NCI-H526 (cell line): ENCODE data around the gene VPS26C.
"Not testable (repeated sequence)": the region's sequence is repeated elsewhere in the genome, so short reads cannot be mapped to it uniquely, and the experiment has no call there.

ENCODE experiments used
- DNase-seq, 2 experiments: peaks; one replicate each; lab custom pipeline; 2025; lab: John Stamatoyannopoulos, UW

The VPS26C gene

DNA sequence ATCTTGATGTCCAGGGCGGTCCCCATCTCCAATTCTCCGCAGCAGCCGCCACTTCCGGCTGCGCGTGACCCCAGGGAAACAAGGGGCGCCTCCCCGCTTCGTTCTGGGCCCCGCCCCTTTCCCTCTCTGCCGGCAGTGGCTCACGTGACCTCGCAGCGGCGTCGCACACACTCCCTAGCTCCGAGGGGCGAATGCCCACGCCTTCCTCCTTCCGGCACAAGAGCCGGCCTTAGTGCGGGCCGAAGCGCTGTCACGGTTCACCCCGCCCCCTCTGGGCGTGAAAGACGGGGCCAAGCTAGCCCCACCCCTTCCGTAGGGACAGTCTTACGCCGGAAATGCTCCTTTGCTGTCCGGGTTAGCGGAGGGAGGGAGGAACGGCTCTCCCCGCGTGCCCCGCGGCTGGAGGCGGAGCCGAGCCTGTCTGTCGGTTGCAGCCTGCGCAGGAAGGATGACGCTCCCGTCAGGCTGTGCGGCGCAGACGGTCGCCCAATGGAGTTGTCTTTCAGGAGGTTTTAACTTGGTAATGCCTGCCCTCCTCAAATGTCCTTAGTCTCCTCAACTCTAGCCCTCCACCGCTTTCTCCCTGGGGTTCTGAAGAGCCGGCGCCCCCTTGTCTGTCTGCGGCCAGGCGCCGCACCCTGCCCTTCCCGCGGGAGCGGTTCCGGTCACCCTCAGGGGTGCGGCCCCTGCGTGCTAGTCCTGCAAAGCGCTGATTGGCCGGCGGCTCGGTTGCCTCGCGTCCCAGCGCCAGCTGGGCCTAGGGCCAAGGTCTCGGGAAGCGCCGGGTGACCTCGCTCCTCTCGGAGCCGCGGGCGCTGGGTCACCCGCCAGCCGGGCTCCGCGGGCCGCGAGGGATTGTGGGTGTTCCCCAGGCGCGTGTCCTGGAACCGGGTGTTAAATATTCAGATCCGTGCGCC lies at the start of gene VPS26C:
TSS of gene VPS26C (minus strand) at position 66 of the 917 bp plus-strand sequence. CDS start at position 26, 40 bp downstream.
- peak; percentile 98 to 99 for DNase-seq

DNA sequence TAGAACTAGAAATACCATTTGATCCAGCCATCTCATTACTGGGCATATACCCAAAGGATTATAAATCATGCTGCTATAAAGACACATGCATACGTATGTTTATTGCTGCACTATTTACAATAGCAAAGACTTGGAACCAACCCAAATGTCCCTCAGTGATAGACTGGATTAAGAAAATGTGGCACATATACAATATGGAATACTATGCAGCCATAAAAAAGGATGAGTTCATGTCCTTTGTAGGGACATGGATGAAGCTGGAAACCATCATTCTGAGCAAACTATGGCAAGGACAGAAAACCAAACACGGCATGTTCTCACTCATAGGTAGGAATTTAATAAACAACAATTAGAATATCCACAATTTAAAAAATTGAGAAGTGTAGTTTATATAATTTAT lies 48.9 kb upstream of the VPS26C start:
- DNase-seq, result not testable (repeated sequence)

DNA sequence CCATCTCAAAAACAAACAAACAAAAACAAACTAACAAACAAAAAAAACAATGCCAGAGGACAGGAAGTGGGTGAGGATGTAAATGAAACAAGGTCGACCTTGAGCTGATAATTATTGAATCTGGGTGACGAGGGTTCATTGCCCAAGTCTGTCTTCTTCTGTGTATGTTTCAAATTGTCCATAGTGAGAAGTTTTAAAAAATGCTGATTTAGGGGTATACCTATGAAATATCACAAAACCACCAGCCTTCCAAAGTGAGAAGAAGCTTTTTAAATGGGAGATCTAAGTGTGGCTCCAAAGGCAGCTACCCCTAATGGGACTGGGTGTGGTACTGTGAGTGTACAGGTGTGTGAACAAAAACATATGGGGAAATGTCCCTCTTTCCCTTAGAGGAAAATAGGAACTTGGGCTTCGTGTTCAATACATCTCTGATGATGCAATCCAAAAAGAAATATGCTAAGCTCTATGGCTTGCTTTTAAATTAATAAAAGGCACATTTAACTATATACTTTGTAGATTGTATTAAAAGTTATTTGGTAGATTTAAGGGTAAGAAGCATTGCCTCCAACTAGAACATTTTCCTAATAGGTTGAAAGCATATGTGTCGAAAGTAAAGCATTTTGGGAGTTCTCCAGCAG lies 33.1 kb upstream of the VPS26C start:
- DNase-seq, result no peak

DNA sequence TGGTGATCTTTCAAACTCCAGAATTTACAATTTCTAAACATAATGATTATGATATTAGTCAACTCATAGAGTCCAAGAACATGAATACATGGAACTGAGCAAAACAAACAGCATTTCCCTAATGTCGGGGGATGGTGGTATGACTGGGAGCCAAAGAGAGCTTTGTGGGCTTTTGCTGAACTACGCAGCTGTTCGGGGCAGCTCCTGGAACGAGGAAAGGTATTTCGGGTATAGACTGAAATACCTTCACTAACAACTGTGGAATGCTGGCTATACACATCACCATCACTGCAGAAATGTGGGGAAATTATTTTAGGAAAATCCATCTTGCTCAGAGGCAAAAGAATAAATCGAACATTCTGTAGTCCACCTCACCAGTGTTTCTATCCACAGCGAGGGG lies 30.2 kb upstream of the VPS26C start:
- DNase-seq, result no peak

DNA sequence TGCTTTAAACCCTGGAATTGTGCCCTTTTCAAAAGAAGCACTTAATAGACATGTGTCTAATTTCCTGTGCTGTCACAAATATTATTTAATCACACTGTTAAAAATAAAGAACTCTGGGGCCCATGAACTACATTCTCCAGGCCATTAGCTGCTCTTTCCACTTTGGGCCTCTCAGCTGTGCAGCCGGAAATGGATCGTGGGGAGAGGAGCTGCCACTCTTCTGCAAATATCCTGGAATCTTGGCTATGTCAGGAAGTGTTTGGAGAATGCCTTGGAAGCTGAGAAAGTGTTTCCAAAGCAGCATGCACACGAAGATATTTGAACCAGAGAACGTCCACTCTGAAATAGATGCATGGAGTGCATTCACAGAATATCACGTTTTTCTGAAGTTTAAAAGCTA lies 27.5 kb upstream of the VPS26C start:
- DNase-seq, result no peak

DNA sequence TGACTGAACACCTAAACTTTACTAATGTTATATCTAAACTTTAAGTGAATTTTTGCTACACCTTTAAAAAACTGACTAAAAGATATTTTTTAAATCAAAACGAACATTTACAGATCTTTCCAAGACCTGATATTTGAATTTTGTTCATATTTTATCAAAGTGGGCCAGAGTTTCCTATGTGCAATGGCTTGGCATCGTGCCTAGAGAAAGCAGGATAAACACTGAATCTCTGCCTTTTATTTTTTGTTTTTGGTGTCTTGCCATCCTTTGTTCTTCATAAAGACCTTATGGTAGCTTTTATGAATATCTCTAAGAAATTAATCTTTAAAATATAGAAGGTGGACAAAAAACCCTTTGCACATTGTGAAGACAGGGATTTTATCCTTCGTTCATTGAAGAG lies 25.8 kb upstream of the VPS26C start:
- DNase-seq, result no peak

DNA sequence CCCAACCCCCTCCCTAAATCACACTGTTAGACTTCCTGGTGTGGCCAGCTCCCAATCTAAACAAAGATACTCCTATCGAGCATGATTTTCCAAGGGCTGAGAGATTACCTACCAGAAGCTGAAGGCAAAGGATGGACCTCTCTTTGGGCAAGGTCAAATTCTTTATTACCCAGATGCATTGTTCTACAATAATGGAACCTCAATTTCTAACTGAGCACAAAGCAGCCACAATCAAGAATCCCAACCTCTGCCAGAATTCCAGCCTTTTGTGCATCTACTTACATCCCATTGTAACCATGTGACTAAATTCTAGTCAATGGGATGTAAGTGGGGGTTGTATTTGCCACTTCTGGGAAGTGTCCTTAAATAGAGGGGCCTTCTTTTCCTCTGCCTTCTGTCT lies 24.9 kb upstream of the VPS26C start:
- no peak for DNase-seq

DNA sequence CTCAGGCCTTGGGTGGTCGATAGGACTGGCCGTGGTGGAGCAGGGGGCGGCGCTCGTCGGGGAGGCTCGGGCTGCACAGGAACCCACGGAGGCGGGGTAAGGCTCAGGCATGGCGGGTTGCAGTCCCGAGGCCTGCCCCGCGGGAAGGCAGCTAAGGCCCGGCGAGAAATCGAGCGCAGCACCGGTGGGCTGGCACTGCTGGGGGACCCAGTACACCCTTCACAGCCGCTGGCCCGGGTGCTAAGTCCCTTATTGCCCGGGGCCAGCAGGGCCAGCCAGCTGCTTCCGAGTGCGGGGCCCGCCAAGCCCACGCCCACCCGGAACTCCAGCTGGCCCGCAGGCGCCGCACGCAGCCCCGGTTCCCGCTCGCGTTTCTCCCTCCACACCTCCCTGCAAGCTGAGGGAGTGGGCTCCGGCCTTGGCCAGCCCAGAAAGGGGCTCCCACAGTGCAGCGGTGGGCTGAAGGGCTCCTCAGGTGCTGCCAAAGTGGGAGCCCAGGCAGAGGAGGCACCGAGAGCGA lies 16.1 kb upstream of the VPS26C start:
- DNase-seq, result not testable (repeated sequence)

DNA sequence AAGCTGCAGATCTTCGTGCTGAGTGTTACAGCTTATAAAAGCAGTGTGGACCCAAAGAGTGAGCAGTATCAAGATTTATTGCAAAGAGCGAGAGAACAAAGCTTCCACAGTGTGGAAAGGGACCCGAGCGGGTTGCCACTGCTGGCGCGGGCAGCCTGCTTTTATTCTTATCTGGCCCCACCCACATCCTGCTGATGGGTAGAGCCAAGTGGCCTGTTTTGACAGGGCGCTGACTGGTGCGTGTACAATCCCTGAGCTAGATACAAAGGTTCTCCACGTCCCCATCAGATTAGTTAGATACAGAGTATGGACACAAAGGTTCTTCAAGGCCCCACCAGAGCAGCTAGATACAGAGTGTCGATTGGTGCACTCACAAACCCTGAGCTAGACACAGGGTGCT lies 15.5 kb upstream of the VPS26C start:
- DNase-seq, result not testable (repeated sequence)

DNA sequence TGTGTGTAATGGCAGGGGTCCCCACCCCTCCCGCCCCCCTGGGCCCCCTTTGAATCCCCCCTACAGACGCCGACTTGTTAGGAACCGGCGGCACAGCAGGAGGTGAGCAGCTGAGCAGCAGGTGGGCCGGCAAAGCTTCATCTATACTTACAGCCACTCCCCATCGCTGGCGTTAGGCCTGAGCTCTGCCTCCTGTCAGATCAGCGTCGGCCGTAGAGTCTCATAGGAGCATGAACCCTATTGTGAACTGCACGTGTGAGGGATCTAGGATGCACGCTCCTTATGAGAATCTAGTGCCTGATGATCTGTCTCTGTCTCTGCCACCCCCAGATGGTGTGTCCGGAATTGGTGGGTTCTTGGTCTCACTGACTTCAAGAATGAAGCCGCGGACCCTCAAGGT lies 14.9 kb upstream of the VPS26C start:
- DNase-seq, result peak; percentile 13 to 60

DNA sequence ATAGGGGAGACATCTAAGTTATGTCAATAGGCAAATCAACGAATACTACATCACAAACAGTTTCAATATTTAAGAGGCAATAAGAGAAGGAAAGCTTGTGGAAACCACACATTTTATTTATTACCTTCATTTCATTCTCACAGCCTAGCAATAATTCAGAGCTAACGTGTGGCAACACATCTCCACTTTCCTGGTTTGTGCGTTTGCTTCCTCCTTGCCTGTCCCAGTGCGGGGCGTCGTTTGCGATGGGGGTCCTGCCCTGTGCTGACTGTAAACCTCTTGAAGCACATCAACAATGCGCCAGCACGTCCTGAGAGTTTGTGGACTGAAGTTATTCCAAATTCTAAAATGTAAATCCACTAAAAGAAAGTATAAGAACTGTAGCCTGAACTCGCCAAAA lies 14.4 kb upstream of the VPS26C start:
- no peak for DNase-seq

DNA sequence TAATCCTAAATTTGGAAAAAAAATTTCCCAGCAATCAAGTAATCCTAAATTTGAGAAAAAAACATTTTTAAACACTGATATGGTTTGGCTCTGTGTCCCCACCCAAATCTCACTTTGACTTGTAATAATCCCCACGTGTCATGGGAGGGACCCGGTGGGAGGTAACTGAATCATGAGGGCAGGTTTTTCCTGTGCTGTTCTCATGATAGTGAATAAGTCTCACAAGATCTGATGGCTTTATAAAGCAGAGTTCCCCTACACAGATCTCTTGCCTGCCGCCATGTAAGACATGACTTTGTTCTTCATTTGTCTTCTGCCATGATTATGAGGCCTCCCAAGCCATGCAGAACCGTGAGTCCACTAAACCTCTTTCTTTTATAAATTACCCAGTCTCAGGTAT lies 12.1 kb upstream of the VPS26C start:
- not testable (repeated sequence) for DNase-seq

DNA sequence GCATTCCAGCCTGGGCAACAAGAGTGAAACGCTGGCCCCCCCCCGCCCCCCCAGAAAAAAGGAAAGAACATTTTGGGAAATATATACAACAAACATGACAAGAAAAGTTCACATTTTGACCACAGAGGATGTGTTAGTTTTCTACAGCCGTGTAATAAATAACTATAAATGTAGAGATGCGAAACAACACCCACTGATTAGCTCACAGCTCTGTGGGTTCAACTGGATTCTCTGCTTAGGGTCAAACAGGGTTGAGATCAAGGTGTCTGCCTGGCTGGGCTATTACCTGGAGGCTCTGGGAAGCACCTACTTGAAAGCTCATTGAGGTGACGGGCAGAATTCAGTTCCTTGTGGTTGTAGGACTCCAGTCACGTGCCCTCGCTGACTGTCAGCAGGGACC lies 11.1 kb upstream of the VPS26C start:
- no peak for DNase-seq

DNA sequence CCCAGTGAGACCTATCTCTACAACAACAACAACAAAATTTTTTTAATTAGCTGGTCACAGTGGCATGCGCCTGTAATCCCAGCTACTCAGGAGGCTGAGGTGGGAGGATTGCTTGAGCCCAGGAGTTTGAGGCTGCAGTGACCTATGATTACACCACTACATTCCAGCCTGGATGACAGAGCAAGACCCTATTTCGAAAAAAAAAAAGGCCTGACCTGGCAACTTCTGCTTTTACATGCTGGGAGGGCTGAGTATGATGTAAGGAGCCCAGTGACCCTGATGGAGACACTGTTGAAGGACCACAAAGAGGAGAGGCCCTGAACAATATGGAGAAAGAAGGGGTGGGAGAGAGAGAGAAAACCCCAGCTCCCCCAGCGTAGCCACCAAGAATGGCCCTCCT lies 9.2 kb upstream of the VPS26C start:
- no peak for DNase-seq

DNA sequence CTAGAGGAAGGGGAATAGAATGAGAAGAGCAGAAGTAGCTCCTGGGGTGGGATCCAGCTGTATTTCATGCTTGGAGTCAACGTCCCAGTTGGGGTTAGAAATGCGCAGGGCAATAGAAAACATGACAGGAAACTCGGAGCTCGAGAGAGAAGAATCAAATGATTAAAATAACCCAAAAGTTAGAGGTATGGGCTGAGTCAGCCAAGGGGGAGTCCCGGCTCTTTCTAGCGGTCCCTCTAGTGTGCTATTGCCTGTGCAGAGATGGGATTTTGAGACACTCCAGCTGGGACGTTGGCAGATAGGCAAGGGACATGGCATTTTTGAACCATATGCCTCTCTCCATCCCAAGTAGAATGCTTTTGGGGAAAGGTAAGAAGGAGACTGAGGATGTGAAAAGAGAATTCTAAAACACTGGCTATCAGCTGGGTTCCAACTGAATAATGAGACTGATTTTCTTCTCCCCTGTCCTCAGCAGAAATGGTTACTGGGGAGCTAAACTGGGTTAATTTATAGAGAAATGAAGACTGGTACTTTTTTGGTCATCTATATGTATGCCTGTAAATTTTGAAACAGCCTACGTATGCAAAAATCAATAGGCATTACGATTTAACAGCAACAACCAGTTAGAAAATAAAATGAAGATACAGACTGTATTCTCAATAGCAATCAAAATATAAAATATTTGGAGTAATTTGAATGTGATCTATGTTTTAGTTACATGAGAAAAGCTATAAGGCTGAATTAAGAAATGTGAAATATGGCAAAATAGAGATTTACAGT lies 7.0 kb upstream of the VPS26C start:
- no peak for DNase-seq

DNA sequence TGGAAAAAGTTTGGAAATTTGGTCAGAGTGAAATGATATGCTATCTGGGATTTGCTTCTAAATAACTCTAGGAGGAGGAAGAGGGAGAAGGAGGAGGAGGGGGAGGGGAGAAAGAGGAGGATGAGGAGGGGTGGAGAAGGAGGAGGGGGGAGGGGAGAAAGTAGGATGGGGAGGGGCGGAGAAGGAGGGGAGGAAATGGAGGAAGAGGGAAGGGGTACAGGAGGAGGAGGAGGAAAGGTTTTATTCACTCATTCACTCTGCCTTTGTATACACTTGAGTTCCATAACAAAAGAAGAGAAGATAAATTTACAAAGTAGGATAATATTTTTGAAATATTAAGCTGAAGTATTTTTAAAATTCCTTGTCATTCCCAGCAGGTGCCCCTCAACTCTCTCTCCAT lies 6.3 kb upstream of the VPS26C start:
- DNase-seq, result no peak

DNA sequence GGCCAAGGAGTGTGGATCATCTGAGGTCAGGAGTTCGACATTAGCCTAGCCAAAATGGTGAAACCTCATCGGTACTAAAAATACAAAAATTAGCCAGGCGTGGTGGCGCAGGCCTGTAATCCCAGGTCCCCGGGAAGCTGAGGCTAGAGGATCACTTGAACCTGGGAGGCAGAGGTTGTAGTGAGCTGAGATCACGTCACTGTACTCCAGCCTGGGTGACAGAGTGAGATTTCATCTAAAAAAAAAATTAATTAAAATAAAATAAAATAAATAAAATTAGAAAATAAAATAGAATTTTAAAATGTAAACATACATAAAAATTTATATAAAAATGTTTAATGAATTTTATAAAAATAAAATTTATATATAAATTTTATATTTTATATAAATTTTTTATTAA lies 5.8 kb upstream of the VPS26C start:
- DNase-seq, result no peak

DNA sequence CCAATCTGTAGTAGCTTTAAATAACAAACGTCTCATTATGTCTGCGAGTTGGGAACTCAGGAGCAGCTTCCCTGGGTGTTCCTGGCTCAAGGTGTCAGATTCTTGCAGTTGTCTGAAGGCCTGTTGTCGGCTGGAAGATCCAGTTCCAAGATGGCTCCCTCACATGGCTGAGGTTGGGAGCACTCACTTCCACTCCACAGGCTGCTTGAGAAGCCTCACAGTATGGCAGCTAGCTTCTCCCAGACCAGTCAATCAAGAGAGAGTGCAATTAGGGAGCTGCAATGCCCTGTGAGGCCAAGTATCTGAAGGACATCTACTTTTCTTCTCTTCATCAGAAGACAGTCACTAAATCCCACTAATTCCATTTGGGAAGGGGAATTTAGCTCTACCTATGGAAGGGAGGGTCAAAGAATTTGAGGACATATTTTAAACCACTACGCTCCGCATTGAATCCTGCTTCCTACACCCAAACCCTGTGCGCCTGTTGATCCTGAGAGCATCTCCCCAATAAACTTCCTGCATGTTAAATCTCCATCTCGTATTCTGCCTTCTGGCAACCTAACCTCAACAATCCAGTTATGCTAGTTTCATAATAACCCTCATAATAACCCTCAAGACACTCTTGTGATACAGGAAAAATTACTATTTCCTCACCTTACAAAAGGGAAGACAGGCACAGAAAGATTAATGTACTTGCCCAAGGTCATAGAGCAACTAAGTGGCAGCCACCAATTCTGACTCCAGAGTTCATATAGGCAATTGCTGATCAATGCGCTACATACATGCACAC lies 3.6 kb upstream of the VPS26C start:
- DNase-seq, result no peak

DNA sequence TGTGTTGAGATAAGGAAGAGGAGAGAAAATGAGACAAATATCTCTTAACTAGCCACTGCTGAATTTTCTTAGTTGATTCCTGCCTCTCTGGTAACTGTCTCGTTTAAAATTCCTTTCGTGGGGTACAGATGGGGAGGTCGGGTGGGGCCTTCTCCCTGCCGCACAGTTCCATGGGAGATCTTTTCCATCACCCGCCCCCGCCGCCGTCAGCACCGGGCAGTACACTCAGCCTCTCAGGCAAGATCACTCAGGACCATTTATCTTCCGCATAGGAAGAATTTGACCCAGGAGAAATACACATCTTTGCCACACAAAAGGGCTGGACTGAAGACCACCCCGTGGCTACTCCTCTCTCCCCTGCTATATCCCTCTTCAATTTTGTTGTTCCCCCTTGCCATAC lies 2.3 kb upstream of the VPS26C start:
- DNase-seq, result no peak

DNA sequence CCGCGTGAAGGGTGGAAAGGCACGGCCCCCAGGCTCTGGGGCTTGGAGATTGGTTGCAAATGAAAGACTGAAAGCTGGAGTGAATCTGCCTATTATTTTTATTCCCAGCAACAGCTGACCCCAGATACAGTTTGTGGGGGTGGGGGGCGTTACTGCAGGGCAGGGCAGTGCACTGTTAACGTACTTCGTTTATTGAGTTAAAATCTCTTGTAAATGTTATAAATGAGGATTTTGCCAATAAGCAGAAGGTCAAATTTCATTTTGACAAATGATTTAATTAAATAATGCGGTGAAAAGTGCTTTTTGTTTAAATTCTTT lies 1.0 kb upstream of the VPS26C start:
- no peak for DNase-seq

DNA sequence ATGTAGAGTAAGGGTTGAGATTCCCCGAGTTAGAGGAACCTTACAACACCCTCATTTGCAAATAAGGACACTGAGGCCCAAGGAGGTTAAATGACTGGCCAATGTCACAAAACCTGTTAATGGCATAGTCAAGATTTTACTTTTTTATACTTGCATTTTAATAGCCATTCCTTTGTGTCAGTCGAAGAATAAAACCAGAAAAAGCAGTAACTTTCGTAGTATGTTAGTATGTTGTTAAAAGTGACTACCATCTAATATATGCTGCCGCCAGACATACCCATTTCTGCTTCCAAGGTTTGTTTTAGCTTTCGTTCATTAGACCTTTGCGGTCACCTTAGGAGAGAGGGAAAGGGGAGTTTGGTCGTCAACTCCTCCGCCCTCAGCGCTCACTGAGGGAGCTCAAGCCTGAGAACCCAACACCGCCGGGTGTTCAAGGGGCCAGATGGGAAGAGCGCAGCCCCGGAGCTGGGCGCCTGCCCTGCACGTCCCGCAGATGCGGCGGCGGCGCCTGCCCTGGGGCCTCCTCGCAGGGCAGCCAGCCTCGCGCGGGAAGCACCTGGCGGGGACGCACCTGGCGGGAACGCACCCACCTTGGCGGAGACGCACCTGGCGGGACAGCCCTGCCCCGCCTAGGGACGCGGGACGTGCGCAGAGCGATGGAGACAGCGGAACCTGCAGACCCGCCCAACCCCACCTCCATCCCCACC lies 466 bp downstream of the VPS26C start:
- peak; percentile 89 to 94 for DNase-seq
